Head of caudate nucleus (tissue), 42 donors: ENCODE results near the gene PHB1.

ENCODE experiments used
- DNase-seq, 42 donors: peaks; one replicate each; pipeline versions ENCODE4 v3.0.0 to v3.0.0-alpha.2; 2020 to 2021; ENCODE audit warnings: mixed read lengths in 7 of 42
- intact Hi-C: fragments of 100-400 bp; cut with DNase I; formaldehyde crosslinking; loops from one replicate; pipeline ENCODE4 v1.15.0; 2022

Gene PHB1

GRCh38 chr17:49414622-49415350 is at the start of gene PHB1:
PHB1 (minus strand) TSS chr17:49414882; CDS start chr17:49413264, 1,618 bp downstream.
- intact Hi-C loops: no loop called here
- peak; percentile 93 to 99 (median 98) for DNase-seq

GRCh38 chr17:49464049-49464448 is 49.4 kb upstream of the PHB1 start:
- intact Hi-C loops: no loop called here
- no peak for DNase-seq

GRCh38 chr17:49461580-49461979 is 46.9 kb upstream of the PHB1 start:
- no peak for DNase-seq
- intact Hi-C loops: no loop called here

GRCh38 chr17:49460401-49460800 is 45.7 kb upstream of the PHB1 start:
- intact Hi-C loops: no loop called here
- no peak for DNase-seq

- DNase-seq: no peak
- intact Hi-C loops: no loop called here
These were observed 44.8 kb upstream of the PHB1 start for GRCh38 chr17:49459401-49459984.

GRCh38 chr17:49457564-49458535 is 43.2 kb upstream of the PHB1 start:
- intact Hi-C loops: no loop called here
- no peak for DNase-seq

- intact Hi-C loops: no loop called here
These were observed 41.7 kb upstream of the PHB1 start for GRCh38 chr17:49456183-49456965.

GRCh38 chr17:49455272-49455861 is 40.7 kb upstream of the PHB1 start:
- intact Hi-C loops: no loop called here

More at GRCh38 chr17:49456183-49456965, 41.7 kb upstream of the PHB1 start:
- no peak for DNase-seq

GRCh38 chr17:49454050-49454449 is 39.4 kb upstream of the PHB1 start:
- peak in 41 of 42 donors; percentile 26 to 91 (median 72) for DNase-seq
- intact Hi-C loops: no loop called here

More at GRCh38 chr17:49455272-49455861, 40.7 kb upstream of the PHB1 start:
- DNase-seq: no peak

GRCh38 chr17:49452661-49453060 is 38.0 kb upstream of the PHB1 start:
- intact Hi-C loops: no loop called here
- DNase-seq: no peak

- no peak for DNase-seq
- intact Hi-C loops: no loop called here
These were observed 37.5 kb upstream of the PHB1 start for GRCh38 chr17:49452201-49452600.

- no peak for DNase-seq
- intact Hi-C loops: no loop called here
These were observed 36.1 kb upstream of the PHB1 start for GRCh38 chr17:49450735-49451134.

GRCh38 chr17:49450181-49450580 is 35.5 kb upstream of the PHB1 start:
- DNase-seq: no peak
- intact Hi-C loops: no loop called here

GRCh38 chr17:49447628-49448302 is 33.1 kb upstream of the PHB1 start:
- no peak for DNase-seq
- intact Hi-C loops: no loop called here

- intact Hi-C loops: no loop called here
- DNase-seq: no peak
These were observed 30.9 kb upstream of the PHB1 start for GRCh38 chr17:49445591-49445990.

- intact Hi-C loops: no loop called here
- DNase-seq: no peak
These were observed 29.7 kb upstream of the PHB1 start for GRCh38 chr17:49444384-49444783.

GRCh38 chr17:49443862-49444261 is 29.2 kb upstream of the PHB1 start:
- intact Hi-C loops: no loop called here
- no peak for DNase-seq

GRCh38 chr17:49442041-49442440 is 27.4 kb upstream of the PHB1 start:
- intact Hi-C loops: no loop called here
- peak in 8 of 42 donors; percentile 12 to 45 (median 26) for DNase-seq
